Colonic mucosa (tissue), 4 donors: Measurements from ENCODE around the gene SOX6. TPM values are rescaled to one million over a fixed set of nuclear protein-coding genes. Genes with fewer than 3 reads are reported as not detected.

Experiments
- DNase-seq: peaks from one replicate; pipeline ENCODE4 v3.0.0-alpha.2; 2020
- H3K27ac ChIP-seq: fragments of 200-600 bp; one replicate; pipeline ENCODE4 v1.8.0; 2021
- H3K27me3 ChIP-seq: fragments of 200-600 bp; one replicate; pipeline ENCODE4 v1.8.0; 2021
- H3K36me3 ChIP-seq: fragments of 200-600 bp; one replicate; pipeline ENCODE4 v1.8.0; 2021
- H3K4me1 ChIP-seq: fragments of 200-600 bp; one replicate; pipeline ENCODE4 v1.8.0; 2021; ENCODE audit warnings: mild to moderate bottlenecking
- H3K4me3 ChIP-seq: fragments of 200-600 bp; one replicate; pipeline ENCODE4 v1.8.0; 2021
- H3K9ac ChIP-seq, 2 donors: one replicate each; pipeline ENCODE4 v1.7.0; 2013; ENCODE audit warnings: control low read depth in 2 of 2, low read depth in 2 of 2, low read length in 2 of 2
- H3K9me3 ChIP-seq: fragments of 200-600 bp; one replicate; pipeline ENCODE4 v1.8.0; 2021
- CTCF ChIP-seq: fragments of 200-600 bp; IDR thresholded peaks from one replicate; pipeline ENCODE4 v1.8.0; 2022; ENCODE audit warnings: antibody characterized with exemption, mild to moderate bottlenecking
- intact Hi-C: fragments of 100-400 bp; cut with DNase I; formaldehyde crosslinking; loops from one replicate; pipeline ENCODE4 v1.14.1; 2022
- total RNA-seq, 2 donors: library from RNA; stranded (reverse); fragmentation: NEBNext Ultra II Directional in 1 of 2; extraction: Animal tissue kit (Norgen Biotek cat#: 25700) in 1 of 2; gene quantifications; one replicate each; pipeline ENCODE4 v1.2.1, GENCODE V29; 2021
- donor health status: healthy.
- donor health status: DM: no; HTN: no; CAD: no.
- donor health status: DM: no; HTN: no; CAD: no.

The SOX6 gene
- total RNA-seq, 2 donors from 2014 or later, result 2.1 to 3.0 TPM

GRCh38 chr11:16364254-16364653 is 7.9 kb upstream of the SOX6 start:
- DNase-seq, result no peak
- intact Hi-C loops, result no loop called here

GRCh38 chr11:16363706-16364105 is 7.4 kb upstream of the SOX6 start:
- Histone ChIP-seq H3K9me3 (no peaks in the 10 kb centered on the region), H3K9ac (no peak overlapping the region), H3K36me3 (no peaks in the 10 kb centered on the region), H3K4me3 (no peak overlapping the region), H3K27ac (no peak overlapping the region), H3K4me1 (no peaks in the 10 kb centered on the region), H3K27me3 (no peaks in the 10 kb centered on the region)
- intact Hi-C loops, result no loop called here
- no peak for DNase-seq
- TF ChIP-seq CTCF, result no peak

More at GRCh38 chr11:16364254-16364653, 7.9 kb upstream of the SOX6 start:
- Histone ChIP-seq H3K4me1 (no peaks in the 10 kb centered on the region), H3K36me3 (no peaks in the 10 kb centered on the region), H3K9me3 (no peaks in the 10 kb centered on the region), H3K9ac (no peak overlapping the region), H3K27ac (no peak overlapping the region), H3K4me3 (no peak overlapping the region), H3K27me3 (no peaks in the 10 kb centered on the region)
- no peak for TF ChIP-seq CTCF

GRCh38 chr11:16361108-16361865 is 4.9 kb upstream of the SOX6 start:
- no peaks in the 10 kb centered on the region for H3K4me1 ChIP-seq
- no peak overlapping the region for H3K9ac ChIP-seq
- TF ChIP-seq CTCF, result no peak
- no peak overlapping the region for H3K4me3 ChIP-seq
- no peak for DNase-seq
- no peaks in the 10 kb centered on the region for H3K27me3 ChIP-seq
- H3K9me3 ChIP-seq, result no peaks in the 10 kb centered on the region
- no peaks in the 10 kb centered on the region for H3K36me3 ChIP-seq
- no peak overlapping the region for H3K27ac ChIP-seq
- intact Hi-C loops, result no loop called here

GRCh38 chr11:16359369-16359768 is 3.0 kb upstream of the SOX6 start:
- TF ChIP-seq CTCF, result no peak
- Histone ChIP-seq H3K9me3 (no peaks in the 10 kb centered on the region), H3K36me3 (no peaks in the 10 kb centered on the region), H3K4me3 (no peak overlapping the region), H3K9ac (no peak overlapping the region), H3K4me1 (no peaks in the 10 kb centered on the region), H3K27ac (no peak overlapping the region), H3K27me3 (no peaks in the 10 kb centered on the region)
- no peak for DNase-seq
- intact Hi-C loops, result no loop called here

- Histone ChIP-seq H3K27ac (no peak overlapping the region), H3K27me3 (no peaks in the 10 kb centered on the region), H3K4me3 (no peak overlapping the region), H3K4me1 (no peaks in the 10 kb centered on the region), H3K9ac (no peak overlapping the region), H3K36me3 (no peaks in the 10 kb centered on the region), H3K9me3 (no peaks in the 10 kb centered on the region)
- DNase-seq, result no peak
- intact Hi-C loops, result no loop called here
- TF ChIP-seq CTCF, result no peak
Observed at GRCh38 chr11:16358726-16359125, 2.4 kb upstream of the SOX6 start.
